ENCODE measurements around the gene CST3. TPM values are rescaled to one million over a fixed set of nuclear protein-coding genes. Genes with fewer than 3 reads are reported as not detected.

CST3 gene
- total RNA-seq, 1 experiment from 2014 or later: 181 TPM

- H3K36me3 ChIP-seq (ENCODE audit: control insufficient read depth in 1 of 2, insufficient read depth in 2 of 2, low read length in 2 of 2): no peaks in the 10 kb centered on the region
- ATAC-seq: no peak
- no peak overlapping the region for H2AFZ ChIP-seq (ENCODE audit: low read depth, low read length, poor library complexity, severe bottlenecking)
- H3K4me1 ChIP-seq (ENCODE audit: control insufficient read depth in 1 of 2, insufficient read depth in 2 of 2, low read length in 2 of 2): peaks cover 25 to 34% of the 10 kb centered on the region in 2 experiments
- H3K4me3 ChIP-seq (replicated peaks in 1 of 2; ENCODE audit: low read depth in 1 of 2, low read length in 2 of 2): no peak overlapping the region
- no peaks in the 10 kb centered on the region for H3K9me3 ChIP-seq (ENCODE audit: control insufficient read depth in 1 of 2, insufficient read depth in 1 of 2, low read depth in 1 of 2, low read length in 2 of 2)
- no peaks in the 10 kb centered on the region for H3K27me3 ChIP-seq (ENCODE audit: insufficient read depth, low read length)
- no peaks in the 10 kb centered on the region for H3K9me2 ChIP-seq (ENCODE audit: insufficient read depth)
- H3K79me2 ChIP-seq (ENCODE audit: insufficient read depth, low read length): peaks cover 15% of the 10 kb centered on the region
- H3K4me2 ChIP-seq (ENCODE audit: low read length): no peak overlapping the region
- TF ChIP-seq ZNF274 (IDR thresholded peaks at IDR 0.05; ENCODE audit: low read depth, low read length) (no peak), ATF3 (IDR thresholded peaks at IDR 0.05) (no peak), JUND (IDR thresholded peaks at IDR 0.05) (no peak), RAD21 (IDR thresholded peaks at IDR 0.05; ENCODE audit: low read depth) (no peak), FOSL1 (IDR thresholded peaks at IDR 0.05; ENCODE audit: low read depth) (no peak), POLR2A (IDR thresholded peaks at IDR 0.05; ENCODE audit: borderline replicate concordance, extremely low read depth, insufficient read depth, insufficient read length) (no peak), EZH2phosphoT487 (IDR thresholded peaks at IDR 0.05; ENCODE audit: borderline replicate concordance) (no peak), SP1 (IDR thresholded peaks at IDR 0.05; ENCODE audit: low read depth) (no peak), CBX3 (IDR thresholded peaks at IDR 0.05; ENCODE audit: low read depth) (no peak), EZH2 (IDR thresholded peaks at IDR 0.05) (no peak), POLR2AphosphoS5 (IDR thresholded peaks at IDR 0.05; ENCODE audit: low read depth, low read length) (no peak), YY1 (IDR thresholded peaks at IDR 0.05; ENCODE audit: extremely low read depth, insufficient replicate concordance, low read depth, low read length) (no peak), EGR1 (IDR thresholded peaks at IDR 0.05; ENCODE audit: low read depth) (no peak), SIN3A (IDR thresholded peaks at IDR 0.05; ENCODE audit: low read depth) (no peak), MAX (IDR thresholded peaks at IDR 0.05) (no peak), TCF7L2 (IDR thresholded peaks at IDR 0.05; ENCODE audit: borderline replicate concordance, extremely low read depth, insufficient read depth, insufficient read length) (no peak)
- TF ChIP-seq, protein P1, sequence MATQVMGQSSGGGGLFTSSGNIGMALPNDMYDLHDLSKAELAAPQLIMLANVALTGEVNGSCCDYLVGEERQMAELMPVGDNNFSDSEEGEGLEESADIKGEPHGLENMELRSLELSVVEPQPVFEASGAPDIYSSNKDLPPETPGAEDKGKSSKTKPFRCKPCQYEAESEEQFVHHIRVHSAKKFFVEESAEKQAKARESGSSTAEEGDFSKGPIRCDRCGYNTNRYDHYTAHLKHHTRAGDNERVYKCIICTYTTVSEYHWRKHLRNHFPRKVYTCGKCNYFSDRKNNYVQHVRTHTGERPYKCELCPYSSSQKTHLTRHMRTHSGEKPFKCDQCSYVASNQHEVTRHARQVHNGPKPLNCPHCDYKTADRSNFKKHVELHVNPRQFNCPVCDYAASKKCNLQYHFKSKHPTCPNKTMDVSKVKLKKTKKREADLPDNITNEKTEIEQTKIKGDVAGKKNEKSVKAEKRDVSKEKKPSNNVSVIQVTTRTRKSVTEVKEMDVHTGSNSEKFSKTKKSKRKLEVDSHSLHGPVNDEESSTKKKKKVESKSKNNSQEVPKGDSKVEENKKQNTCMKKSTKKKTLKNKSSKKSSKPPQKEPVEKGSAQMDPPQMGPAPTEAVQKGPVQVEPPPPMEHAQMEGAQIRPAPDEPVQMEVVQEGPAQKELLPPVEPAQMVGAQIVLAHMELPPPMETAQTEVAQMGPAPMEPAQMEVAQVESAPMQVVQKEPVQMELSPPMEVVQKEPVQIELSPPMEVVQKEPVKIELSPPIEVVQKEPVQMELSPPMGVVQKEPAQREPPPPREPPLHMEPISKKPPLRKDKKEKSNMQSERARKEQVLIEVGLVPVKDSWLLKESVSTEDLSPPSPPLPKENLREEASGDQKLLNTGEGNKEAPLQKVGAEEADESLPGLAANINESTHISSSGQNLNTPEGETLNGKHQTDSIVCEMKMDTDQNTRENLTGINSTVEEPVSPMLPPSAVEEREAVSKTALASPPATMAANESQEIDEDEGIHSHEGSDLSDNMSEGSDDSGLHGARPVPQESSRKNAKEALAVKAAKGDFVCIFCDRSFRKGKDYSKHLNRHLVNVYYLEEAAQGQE (IDR thresholded peaks at IDR 0.05; ENCODE audit: low read depth): no peak
- TF ChIP-seq, protein P2, sequence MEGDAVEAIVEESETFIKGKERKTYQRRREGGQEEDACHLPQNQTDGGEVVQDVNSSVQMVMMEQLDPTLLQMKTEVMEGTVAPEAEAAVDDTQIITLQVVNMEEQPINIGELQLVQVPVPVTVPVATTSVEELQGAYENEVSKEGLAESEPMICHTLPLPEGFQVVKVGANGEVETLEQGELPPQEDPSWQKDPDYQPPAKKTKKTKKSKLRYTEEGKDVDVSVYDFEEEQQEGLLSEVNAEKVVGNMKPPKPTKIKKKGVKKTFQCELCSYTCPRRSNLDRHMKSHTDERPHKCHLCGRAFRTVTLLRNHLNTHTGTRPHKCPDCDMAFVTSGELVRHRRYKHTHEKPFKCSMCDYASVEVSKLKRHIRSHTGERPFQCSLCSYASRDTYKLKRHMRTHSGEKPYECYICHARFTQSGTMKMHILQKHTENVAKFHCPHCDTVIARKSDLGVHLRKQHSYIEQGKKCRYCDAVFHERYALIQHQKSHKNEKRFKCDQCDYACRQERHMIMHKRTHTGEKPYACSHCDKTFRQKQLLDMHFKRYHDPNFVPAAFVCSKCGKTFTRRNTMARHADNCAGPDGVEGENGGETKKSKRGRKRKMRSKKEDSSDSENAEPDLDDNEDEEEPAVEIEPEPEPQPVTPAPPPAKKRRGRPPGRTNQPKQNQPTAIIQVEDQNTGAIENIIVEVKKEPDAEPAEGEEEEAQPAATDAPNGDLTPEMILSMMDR (IDR thresholded peaks at IDR 0.05 in 2 of 3, conservative IDR thresholded peaks at IDR 0.05 in 1 of 3; ENCODE audit: borderline replicate concordance in 1 of 3, insufficient read depth in 1 of 3, low read depth in 2 of 3, low read length in 2 of 3): no peak
- POLR2A ChIA-PET: no interaction called here
- RAD21 ChIA-PET (ENCODE audit: low non-redundant PET in 1 of 2, low total read pairs in 2 of 2, uncharacterized antibody in 2 of 2, unreplicated experiment in 2 of 2): no interaction called here
- intact Hi-C loops (cut with micrococcal nuclease): no loop called here
- no peak overlapping the region for H3K9ac ChIP-seq (ENCODE audit: low read length)
- no TSS peak for BruUV-seq (replicated peaks)
- H3K27ac ChIP-seq (ENCODE audit: low read depth, low read length): no peak overlapping the region
- DNase-seq (ENCODE audit: low read depth, low spot score): no peak
- H4K20me1 ChIP-seq (ENCODE audit: insufficient read depth): no peaks in the 10 kb centered on the region
- CTCF ChIA-PET: no interaction called here
Observed at GRCh38 chr20:23640671-23641667, 3.2 kb upstream of the CST3 start.

Measured in HCT116 (cell line).